ENCODE data around the gene RPA1. TPM values are rescaled to one million over a fixed set of nuclear protein-coding genes. Genes with fewer than 3 reads are reported as not detected.

RPA1 gene
- total RNA-seq, 1 donor from 2014 or later: 68.8 TPM

GRCh38 chr17:1898332-1898731 lies 68.5 kb downstream of the RPA1 start:
- Mint-ChIP-seq H3K27me3 (ENCODE audit: low read depth, unreplicated experiment) (peaks cover 3% of the 10 kb centered on the region), H3K27ac (ENCODE audit: unreplicated experiment) (no peak overlapping the region), H3K4me3 (ENCODE audit: unreplicated experiment) (no peak overlapping the region), H3K36me3 (ENCODE audit: low read depth, unreplicated experiment) (peaks cover 26% of the 10 kb centered on the region), H3K9me3 (ENCODE audit: unreplicated experiment) (no peaks in the 10 kb centered on the region), H3K4me1 (ENCODE audit: low read depth, unreplicated experiment) (no peaks in the 10 kb centered on the region)
- no peak for FAIRE-seq
- Histone ChIP-seq H2AFZ (ENCODE audit: low read depth, low read length) (no peak overlapping the region), H3K9ac (ENCODE audit: low read length) (no peak overlapping the region), H3K36me3 (ENCODE audit: insufficient read depth, low read length) (peaks cover 17% of the 10 kb centered on the region), H3K9me3 (ENCODE audit: insufficient read depth, low read depth, low read length) (no peaks in the 10 kb centered on the region), H3K79me2 (ENCODE audit: insufficient read depth, low read length) (no peaks in the 10 kb centered on the region), H3K27me3 (ENCODE audit: insufficient read depth, low read length) (no peaks in the 10 kb centered on the region), H4K20me1 (ENCODE audit: insufficient read depth, low read length) (peaks cover 14% of the 10 kb centered on the region), H3K4me3 (ENCODE audit: insufficient read depth, low read depth, low read length) (no peak overlapping the region), H3K4me1 (ENCODE audit: insufficient read depth, low read length) (no peaks in the 10 kb centered on the region), H3K27ac (ENCODE audit: low read depth, low read length) (no peak overlapping the region), H3K4me2 (ENCODE audit: low read length) (no peak overlapping the region)
- TF ChIP-seq EZH2 (IDR thresholded peaks at IDR 0.05; ENCODE audit: insufficient read depth, low read length) (no peak), CTCF (IDR thresholded peaks at IDR 0.05; ENCODE audit: insufficient read depth, low read depth, low read length) (no peak)
- DNase-seq (ENCODE audit: low read depth): no peak

- H3K27ac ChIP-seq (ENCODE audit: low read depth, low read length): no peak overlapping the region
- no peak overlapping the region for H3K4me3 Mint-ChIP-seq (ENCODE audit: unreplicated experiment)
- H3K79me2 ChIP-seq (ENCODE audit: insufficient read depth, low read length): no peaks in the 10 kb centered on the region
- H3K9me3 Mint-ChIP-seq (ENCODE audit: unreplicated experiment): no peaks in the 10 kb centered on the region
- DNase-seq (ENCODE audit: low read depth) (no peak), FAIRE-seq (no peak)
- peaks cover 26% of the 10 kb centered on the region for H3K36me3 Mint-ChIP-seq (ENCODE audit: low read depth, unreplicated experiment)
- H3K4me2 ChIP-seq (ENCODE audit: low read length): no peak overlapping the region
- H3K27me3 ChIP-seq (ENCODE audit: insufficient read depth, low read length): peaks cover under 1% of the 10 kb centered on the region
- H3K4me1 ChIP-seq (ENCODE audit: insufficient read depth, low read length): no peaks in the 10 kb centered on the region
- peaks cover 17% of the 10 kb centered on the region for H3K36me3 ChIP-seq (ENCODE audit: insufficient read depth, low read length)
- H3K9ac ChIP-seq (ENCODE audit: low read length): no peak overlapping the region
- H4K20me1 ChIP-seq (ENCODE audit: insufficient read depth, low read length): peaks cover 14% of the 10 kb centered on the region
- TF ChIP-seq CTCF (IDR thresholded peaks at IDR 0.05; ENCODE audit: insufficient read depth, low read depth, low read length): no peak
- TF ChIP-seq EZH2 (IDR thresholded peaks at IDR 0.05; ENCODE audit: insufficient read depth, low read length): no peak
- no peaks in the 10 kb centered on the region for H3K4me1 Mint-ChIP-seq (ENCODE audit: low read depth, unreplicated experiment)
- no peak overlapping the region for H2AFZ ChIP-seq (ENCODE audit: low read depth, low read length)
- H3K27me3 Mint-ChIP-seq (ENCODE audit: low read depth, unreplicated experiment): peaks cover 3% of the 10 kb centered on the region
- H3K4me3 ChIP-seq (ENCODE audit: insufficient read depth, low read depth, low read length): no peak overlapping the region
- no peaks in the 10 kb centered on the region for H3K9me3 ChIP-seq (ENCODE audit: insufficient read depth, low read depth, low read length)
- no peak overlapping the region for H3K27ac Mint-ChIP-seq (ENCODE audit: unreplicated experiment)
These were observed 69.1 kb downstream of the RPA1 start for GRCh38 chr17:1898872-1899271.

GRCh38 chr17:1899403-1900000 lies 69.7 kb downstream of the RPA1 start:
- H3K79me2 ChIP-seq (ENCODE audit: insufficient read depth, low read length): no peaks in the 10 kb centered on the region
- Mint-ChIP-seq H3K4me1 (ENCODE audit: low read depth, unreplicated experiment) (no peaks in the 10 kb centered on the region), H3K4me3 (ENCODE audit: unreplicated experiment) (no peak overlapping the region), H3K36me3 (ENCODE audit: low read depth, unreplicated experiment) (peaks cover 26% of the 10 kb centered on the region), H3K9me3 (ENCODE audit: unreplicated experiment) (no peaks in the 10 kb centered on the region), H3K27ac (ENCODE audit: unreplicated experiment) (no peak overlapping the region), H3K27me3 (ENCODE audit: low read depth, unreplicated experiment) (peaks cover 8% of the 10 kb centered on the region)
- no peaks in the 10 kb centered on the region for H3K4me1 ChIP-seq (ENCODE audit: insufficient read depth, low read length)
- no peak overlapping the region for H3K27ac ChIP-seq (ENCODE audit: low read depth, low read length)
- no peak for DNase-seq (ENCODE audit: low read depth)
- H2AFZ ChIP-seq (ENCODE audit: low read depth, low read length): no peak overlapping the region
- no peak overlapping the region for H3K4me2 ChIP-seq (ENCODE audit: low read length)
- peaks cover 14% of the 10 kb centered on the region for H4K20me1 ChIP-seq (ENCODE audit: insufficient read depth, low read length)
- no peaks in the 10 kb centered on the region for H3K9me3 ChIP-seq (ENCODE audit: insufficient read depth, low read depth, low read length)
- H3K27me3 ChIP-seq (ENCODE audit: insufficient read depth, low read length): peaks cover 4% of the 10 kb centered on the region
- no peak overlapping the region for H3K4me3 ChIP-seq (ENCODE audit: insufficient read depth, low read depth, low read length)
- TF ChIP-seq EZH2 (IDR thresholded peaks at IDR 0.05; ENCODE audit: insufficient read depth, low read length) (no peak), CTCF (IDR thresholded peaks at IDR 0.05; ENCODE audit: insufficient read depth, low read depth, low read length) (peak; percentile 37)
- peaks cover 14% of the 10 kb centered on the region for H3K36me3 ChIP-seq (ENCODE audit: insufficient read depth, low read length)
- no peak overlapping the region for H3K9ac ChIP-seq (ENCODE audit: low read length)
- no peak for FAIRE-seq

Data from astrocyte (in vitro differentiated cells and primary cell).